Measurements from ENCODE around the gene SHF.
A peak's percentile ranks its signal among the peaks of the same experiment; 100 is the strongest.

The SHF gene

DNA sequence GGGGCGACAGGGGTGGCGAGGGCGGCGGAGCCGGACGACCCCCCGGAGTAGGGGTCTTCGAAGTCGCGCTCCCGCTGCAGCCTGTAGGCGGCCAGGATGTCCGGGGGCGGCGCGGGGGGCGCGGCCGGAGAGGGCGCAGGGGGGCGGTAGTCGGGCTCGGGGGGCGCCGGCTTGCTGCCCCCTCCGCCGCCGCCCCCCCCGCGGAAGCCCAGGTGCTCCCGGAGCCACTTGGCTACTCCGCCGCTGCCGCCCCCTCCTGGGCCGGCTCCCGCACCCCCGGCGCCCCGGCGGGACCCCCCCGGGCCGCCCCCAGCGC, 230 bp downstream of the SHF start:
- H3K27ac ChIP-seq = no peak overlapping the region

DNA sequence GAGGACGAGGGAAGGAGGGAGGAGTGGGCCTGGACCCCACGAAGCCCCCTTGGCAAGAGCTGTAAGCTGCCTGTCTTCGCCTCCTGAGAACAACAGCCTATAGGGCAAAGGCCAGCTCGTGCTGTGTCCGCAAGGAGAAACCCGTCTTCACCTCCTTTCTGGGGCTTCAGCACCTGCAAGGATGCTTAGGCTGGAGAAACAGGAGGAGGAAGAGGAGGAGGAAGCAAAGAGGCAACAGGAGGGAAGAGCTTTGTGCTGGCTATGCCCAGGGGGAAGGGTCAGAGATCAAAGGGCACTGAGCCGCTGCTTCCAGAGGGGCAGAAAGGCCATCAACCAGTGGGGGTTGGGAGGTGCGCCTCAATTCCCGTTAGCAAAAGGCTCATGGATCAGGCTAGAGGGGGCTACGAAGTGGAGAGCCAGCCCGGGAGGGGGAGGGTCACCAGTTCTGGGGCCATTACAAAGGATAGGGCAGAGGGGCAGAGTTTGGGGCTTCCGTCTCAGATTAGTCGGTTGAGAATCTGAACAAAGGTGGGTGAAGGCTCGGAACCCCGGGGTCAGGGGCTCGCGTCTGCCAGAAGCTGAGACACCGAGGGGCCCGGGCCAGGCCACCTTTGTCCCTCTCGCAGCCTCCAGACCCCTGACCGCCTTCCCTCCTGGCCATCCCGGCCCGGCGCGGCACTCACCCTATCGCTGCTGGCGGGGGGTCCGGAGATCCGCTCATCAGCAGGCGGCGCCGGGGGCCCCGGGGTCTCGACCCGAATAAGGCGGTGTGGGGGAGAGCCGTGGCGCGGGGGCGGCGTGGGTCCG, 792 bp downstream of the SHF start:
- in situ Hi-C loops (cut with HindIII; ENCODE audit: low pct_ligation_motif_present, low sequenced_read_pairs) = no loop called here
- TF ChIP-seq, protein P1, sequence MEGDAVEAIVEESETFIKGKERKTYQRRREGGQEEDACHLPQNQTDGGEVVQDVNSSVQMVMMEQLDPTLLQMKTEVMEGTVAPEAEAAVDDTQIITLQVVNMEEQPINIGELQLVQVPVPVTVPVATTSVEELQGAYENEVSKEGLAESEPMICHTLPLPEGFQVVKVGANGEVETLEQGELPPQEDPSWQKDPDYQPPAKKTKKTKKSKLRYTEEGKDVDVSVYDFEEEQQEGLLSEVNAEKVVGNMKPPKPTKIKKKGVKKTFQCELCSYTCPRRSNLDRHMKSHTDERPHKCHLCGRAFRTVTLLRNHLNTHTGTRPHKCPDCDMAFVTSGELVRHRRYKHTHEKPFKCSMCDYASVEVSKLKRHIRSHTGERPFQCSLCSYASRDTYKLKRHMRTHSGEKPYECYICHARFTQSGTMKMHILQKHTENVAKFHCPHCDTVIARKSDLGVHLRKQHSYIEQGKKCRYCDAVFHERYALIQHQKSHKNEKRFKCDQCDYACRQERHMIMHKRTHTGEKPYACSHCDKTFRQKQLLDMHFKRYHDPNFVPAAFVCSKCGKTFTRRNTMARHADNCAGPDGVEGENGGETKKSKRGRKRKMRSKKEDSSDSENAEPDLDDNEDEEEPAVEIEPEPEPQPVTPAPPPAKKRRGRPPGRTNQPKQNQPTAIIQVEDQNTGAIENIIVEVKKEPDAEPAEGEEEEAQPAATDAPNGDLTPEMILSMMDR (IDR thresholded peaks at IDR 0.05; ENCODE audit: low read depth, low read length, missing control alignments) = no peak
- H3K27me3 ChIP-seq (replicated peaks) = peaks cover 2% of the 10 kb centered on the region
- no peaks in the 10 kb centered on the region for H3K36me3 ChIP-seq (replicated peaks)
- no peak for DNase-seq
- H3K4me3 ChIP-seq (ENCODE audit: low read depth, low read length) = peak overlapping the region; percentile 69
- H3K27ac ChIP-seq = no peak overlapping the region

More for the DNA sequence above, 230 bp downstream of the SHF start:
- Histone ChIP-seq H3K36me3 (replicated peaks) (no peaks in the 10 kb centered on the region), H3K27me3 (replicated peaks) (peaks cover 2% of the 10 kb centered on the region), H3K4me3 (ENCODE audit: low read depth, low read length) (peak overlapping the region; percentile 69)
- in situ Hi-C loops (cut with HindIII; ENCODE audit: low pct_ligation_motif_present, low sequenced_read_pairs) = no loop called here
- DNase-seq = no peak
- TF ChIP-seq, protein P1 (IDR thresholded peaks at IDR 0.05; ENCODE audit: low read depth, low read length, missing control alignments) = no peak

DNA sequence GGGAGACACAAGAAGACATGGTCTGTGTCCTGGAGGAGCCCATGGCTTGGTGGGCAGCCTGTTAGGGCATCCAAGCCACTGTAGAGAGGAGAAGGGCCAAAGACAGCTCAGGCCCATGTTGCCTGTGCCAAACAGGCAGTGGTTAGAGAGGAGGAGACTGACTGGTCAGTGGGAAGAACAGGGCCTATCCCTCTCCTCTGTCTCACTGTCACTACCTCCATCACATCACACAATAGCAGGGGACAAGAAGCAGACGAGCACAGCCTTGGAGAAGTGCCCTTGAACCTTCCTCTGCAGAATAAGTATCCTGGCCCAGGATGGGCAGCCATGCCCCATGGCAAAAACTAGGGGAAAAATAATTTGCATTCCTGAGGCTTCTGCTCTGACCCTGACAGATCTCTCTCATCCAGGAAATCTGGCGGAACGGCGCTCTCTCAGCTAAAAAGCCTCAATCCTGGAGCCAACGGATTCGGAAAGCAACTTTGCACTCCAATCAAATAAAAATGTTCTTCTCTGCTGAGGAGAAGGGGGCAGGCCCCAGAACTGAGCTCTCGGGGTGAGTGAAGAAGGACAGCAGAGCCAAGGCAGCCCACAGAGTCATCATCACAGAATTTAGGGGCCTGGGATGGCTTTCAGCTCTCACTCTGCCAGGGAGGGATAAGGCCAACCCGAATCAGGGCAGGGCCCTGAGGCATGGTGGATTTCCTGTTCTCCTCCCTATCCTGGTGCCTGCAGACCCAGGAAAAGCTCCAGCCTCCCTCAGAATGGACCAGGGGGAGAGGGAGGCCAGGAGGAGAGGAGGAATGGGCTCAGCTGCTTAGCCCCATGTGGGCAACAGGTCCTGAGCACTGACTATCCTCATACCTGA, 1.6 kb downstream of the SHF start:
- Histone ChIP-seq H3K36me3 (replicated peaks) (no peaks in the 10 kb centered on the region), H3K27ac (no peak overlapping the region), H3K27me3 (replicated peaks) (peaks cover 2% of the 10 kb centered on the region), H3K4me3 (ENCODE audit: low read depth, low read length) (no peak overlapping the region)
- in situ Hi-C loops (cut with HindIII; ENCODE audit: low pct_ligation_motif_present, low sequenced_read_pairs) = no loop called here
- TF ChIP-seq, protein P1 (IDR thresholded peaks at IDR 0.05; ENCODE audit: low read depth, low read length, missing control alignments) = no peak
- DNase-seq = no peak

DNA sequence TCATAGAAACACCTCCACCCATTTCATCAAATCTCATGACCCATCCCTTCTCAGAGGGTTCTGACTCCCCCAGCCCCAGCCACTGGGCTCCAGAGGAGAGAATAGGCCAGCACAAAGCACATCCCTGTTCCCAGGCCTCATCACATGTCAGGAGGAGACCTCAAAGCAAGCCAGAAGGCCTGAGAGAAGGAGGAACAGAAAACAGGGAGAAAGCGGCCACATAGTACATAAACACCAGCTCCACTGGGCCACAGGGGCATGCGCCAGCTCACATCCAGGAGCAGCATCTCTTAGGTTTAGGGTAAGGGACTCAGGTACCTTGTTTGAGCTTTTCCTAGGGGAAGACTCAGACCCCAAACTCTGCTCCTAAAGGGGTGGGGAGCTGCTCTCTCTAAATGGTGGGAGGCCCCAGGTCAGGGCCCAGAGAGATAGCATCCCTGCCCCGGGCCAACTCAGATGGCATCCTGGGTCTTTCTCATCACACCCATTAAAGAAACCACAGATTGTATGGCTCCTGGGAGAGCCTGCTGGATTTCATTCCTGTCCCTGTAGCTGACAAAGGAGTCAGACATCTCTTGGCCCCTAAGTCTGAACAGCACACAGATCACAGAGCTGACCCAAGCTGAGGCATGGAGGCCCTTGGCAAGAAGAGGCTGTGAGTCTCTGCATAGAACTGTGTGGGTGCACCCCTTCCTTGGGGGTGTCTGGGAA, 2.5 kb downstream of the SHF start:
- TF ChIP-seq, protein P1 (IDR thresholded peaks at IDR 0.05; ENCODE audit: low read depth, low read length, missing control alignments) = no peak
- in situ Hi-C loops (cut with HindIII; ENCODE audit: low pct_ligation_motif_present, low sequenced_read_pairs) = no loop called here
- Histone ChIP-seq H3K36me3 (replicated peaks) (no peaks in the 10 kb centered on the region), H3K4me3 (ENCODE audit: low read depth, low read length) (no peak overlapping the region), H3K27ac (no peak overlapping the region), H3K27me3 (replicated peaks) (peaks cover under 1% of the 10 kb centered on the region)
- no peak for DNase-seq

DNA sequence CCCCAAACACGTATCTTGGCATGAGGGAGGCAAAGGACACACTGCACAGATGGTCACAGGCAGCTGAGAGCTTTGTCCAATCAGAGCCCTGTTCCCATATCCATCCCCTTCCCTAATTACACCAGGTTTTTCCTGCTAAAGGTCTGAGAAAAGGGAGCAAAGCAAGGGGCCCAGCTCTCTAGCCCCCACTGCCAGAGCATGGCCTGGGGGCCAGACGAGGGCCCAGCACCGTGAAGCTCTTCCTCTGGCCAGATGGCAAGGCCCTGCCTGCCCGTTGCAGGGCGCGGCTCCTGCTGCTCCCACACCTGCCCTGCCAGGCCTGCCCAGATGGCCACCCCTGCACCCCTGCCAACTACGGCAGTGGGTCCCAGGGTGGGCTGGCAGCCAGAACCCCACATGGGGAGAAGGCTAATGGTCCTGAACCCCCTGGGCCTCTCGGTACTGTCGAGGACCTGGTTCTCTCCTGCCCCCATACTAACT, 3.2 kb downstream of the SHF start:
- H3K27ac ChIP-seq = no peak overlapping the region
- H3K36me3 ChIP-seq (replicated peaks) = no peaks in the 10 kb centered on the region
- in situ Hi-C loops (cut with HindIII; ENCODE audit: low pct_ligation_motif_present, low sequenced_read_pairs) = no loop called here
- TF ChIP-seq, protein P1 (IDR thresholded peaks at IDR 0.05; ENCODE audit: low read depth, low read length, missing control alignments) = no peak
- no peak overlapping the region for H3K4me3 ChIP-seq (ENCODE audit: low read depth, low read length)
- no peaks in the 10 kb centered on the region for H3K27me3 ChIP-seq (replicated peaks)
- DNase-seq = no peak
